ENCODE data around the gene UTS2.

GRCh38 chr1:7813677-7814373, 39.0 kb downstream of the UTS2 start:
- TF ChIP-seq CTCF (IDR thresholded peaks at IDR 0.05), result no peak
- TF ChIP-seq, protein P1, sequence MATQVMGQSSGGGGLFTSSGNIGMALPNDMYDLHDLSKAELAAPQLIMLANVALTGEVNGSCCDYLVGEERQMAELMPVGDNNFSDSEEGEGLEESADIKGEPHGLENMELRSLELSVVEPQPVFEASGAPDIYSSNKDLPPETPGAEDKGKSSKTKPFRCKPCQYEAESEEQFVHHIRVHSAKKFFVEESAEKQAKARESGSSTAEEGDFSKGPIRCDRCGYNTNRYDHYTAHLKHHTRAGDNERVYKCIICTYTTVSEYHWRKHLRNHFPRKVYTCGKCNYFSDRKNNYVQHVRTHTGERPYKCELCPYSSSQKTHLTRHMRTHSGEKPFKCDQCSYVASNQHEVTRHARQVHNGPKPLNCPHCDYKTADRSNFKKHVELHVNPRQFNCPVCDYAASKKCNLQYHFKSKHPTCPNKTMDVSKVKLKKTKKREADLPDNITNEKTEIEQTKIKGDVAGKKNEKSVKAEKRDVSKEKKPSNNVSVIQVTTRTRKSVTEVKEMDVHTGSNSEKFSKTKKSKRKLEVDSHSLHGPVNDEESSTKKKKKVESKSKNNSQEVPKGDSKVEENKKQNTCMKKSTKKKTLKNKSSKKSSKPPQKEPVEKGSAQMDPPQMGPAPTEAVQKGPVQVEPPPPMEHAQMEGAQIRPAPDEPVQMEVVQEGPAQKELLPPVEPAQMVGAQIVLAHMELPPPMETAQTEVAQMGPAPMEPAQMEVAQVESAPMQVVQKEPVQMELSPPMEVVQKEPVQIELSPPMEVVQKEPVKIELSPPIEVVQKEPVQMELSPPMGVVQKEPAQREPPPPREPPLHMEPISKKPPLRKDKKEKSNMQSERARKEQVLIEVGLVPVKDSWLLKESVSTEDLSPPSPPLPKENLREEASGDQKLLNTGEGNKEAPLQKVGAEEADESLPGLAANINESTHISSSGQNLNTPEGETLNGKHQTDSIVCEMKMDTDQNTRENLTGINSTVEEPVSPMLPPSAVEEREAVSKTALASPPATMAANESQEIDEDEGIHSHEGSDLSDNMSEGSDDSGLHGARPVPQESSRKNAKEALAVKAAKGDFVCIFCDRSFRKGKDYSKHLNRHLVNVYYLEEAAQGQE (IDR thresholded peaks at IDR 0.05; ENCODE audit: insufficient read depth in 1 of 2, low read depth in 2 of 2, low read length in 1 of 2), result no peak
- no peak for TF ChIP-seq POLR2AphosphoS5 (IDR thresholded peaks at IDR 0.05; ENCODE audit: low read depth, low read length)
- TF ChIP-seq SIN3A (IDR thresholded peaks at IDR 0.05; ENCODE audit: borderline replicate concordance, insufficient read depth, low read depth, low read length), result no peak

All from Panc1 (cell line).